ENCODE results near the gene CHD6.

Gene CHD6

DNA sequence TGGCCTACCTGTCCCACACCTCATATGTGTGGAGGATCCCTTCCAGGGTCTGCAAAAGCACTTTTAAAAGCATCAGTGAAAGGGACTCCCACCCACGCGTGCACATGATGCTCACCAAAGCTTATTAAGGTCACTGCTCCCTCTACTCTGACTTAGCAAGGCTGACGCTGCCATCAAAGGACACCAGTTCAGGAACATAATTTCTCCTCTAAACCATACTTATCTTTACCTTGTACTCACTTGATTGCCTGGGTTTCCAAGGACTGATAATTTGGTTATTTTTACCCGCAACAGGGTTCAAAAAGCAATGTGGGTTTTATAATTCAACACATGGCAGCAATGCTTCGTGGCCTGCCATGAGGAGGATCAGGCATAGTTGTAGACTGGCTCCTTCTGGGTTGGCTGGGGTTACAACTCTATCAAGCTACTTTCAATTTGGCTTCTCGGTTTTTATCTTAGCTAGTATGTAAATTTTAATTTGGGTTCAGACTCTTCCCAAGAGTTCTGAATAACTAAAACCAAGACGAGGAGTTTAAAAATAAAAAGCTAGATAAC, 199.4 kb downstream of the CHD6 start:
- no peak for DNase-seq

DNA sequence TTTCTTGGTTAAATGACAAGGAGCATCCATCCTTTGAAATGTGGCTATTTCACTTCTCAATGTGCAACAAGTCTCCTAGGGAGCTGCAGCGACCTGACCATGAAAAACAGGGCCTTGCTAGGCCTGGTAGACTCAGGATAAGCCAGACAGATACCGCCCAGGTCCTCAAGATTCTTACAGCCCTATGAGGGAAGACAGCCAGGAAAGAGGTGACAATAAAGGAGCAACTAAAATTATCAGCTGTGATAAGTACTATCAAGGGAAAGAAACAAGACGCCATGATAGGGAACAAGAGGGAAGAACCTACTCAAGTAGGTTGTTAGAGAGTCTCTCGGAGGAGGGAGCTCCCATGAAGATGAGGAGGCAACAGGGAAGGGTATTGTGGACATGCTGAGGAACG, 200.1 kb downstream of the CHD6 start:
- no peak for DNase-seq

DNA sequence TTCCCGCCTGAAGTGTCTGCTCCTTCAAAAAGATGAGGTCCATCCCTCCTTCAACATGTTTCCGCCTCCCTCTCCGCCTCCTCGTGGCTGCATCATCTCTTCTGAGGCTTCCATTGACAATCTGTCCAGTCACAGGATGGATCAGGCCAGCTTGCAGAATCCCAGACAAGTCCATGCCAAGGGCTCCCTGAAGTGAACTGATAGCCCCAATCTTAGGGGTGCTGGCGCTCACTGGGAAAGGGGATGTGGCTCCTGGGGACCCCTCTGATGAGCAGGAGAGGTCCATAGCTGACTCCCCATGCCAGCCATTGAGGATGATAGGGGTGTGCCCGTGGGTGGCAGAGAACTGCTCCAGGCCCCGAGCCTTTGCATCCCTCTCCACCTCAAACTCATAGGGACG, 203.0 kb downstream of the CHD6 start:
- no peak for DNase-seq

DNA sequence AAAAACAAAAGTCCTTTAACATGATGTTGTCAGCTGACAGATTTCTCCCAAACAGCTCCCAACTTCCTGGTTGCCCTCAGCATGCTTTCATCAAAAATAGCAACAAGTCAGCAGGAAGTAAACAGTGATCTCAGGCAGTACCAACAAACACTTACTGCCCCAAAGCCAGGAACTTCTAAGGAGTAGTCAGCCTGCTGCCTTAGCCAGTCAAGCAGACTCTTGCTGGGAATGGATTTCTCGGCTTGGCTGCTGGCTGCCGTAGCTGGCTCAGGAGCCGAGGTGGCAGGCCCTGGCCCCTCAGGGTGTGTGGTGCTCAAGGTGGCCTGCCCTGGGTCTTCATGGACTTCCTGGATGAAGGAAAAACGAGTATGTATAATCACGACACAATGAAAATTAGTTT, 205.0 kb downstream of the CHD6 start:
- no peak for DNase-seq

DNA sequence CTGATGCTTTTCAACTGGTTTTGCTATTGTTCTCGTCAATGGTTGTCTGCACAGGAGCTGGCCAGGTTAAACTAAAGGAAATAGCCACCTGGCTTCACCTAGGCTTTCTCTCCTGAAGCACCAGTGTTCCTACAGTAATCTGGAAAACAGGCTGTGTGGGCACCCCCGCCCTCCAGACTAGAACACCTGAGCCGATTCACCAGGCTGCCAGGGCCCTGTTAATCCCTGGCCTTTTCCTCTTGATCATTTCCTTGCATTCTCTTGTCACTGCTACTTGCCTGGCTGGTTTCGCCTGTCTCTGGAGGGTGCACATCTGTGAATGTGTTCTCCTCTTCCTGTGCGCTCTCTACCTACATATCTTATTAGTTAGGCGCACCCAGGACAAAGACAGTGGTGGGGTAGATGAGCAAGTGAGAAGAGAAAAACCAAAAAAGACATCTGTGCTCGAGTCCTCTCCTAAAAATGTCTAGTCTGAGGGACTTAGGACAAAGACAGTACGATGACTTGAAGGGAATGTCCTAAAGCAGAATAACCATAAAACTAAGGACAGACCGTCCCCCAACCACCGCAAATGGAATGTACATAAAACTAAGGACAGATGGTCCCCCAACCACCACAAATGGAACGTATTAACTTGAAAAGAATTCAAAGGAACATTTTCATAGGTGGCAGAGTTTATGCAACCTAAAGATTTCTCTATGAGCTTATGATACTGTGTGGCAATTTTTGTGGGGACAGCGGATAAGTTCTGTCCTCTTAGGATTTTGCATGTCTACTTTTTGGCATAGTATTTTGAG, 205.7 kb downstream of the CHD6 start:
- peak; percentile 62 for DNase-seq

DNA sequence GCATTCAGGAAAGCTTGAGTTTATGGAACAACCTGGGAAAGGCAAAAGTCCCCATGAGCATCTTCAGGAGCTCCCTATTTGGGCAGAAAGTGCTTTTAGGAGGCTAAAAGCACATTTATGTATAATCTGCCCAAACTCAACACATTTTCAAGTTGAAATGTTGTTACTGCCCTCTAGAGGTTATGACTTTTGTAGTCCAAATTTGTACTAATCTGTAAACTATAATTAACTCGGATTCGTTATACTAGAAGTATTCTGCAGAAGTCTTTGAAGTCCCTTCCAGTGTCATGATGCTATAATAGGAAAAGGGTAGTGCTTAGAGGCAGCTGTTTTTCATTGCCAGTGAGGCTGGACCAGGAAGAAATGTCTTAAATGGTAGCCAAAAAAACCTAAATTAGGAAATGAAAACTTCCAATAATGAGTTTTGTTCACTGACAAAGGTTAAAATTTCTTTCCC, 206.8 kb downstream of the CHD6 start:
- DNase-seq, result peak; percentile 58

DNA sequence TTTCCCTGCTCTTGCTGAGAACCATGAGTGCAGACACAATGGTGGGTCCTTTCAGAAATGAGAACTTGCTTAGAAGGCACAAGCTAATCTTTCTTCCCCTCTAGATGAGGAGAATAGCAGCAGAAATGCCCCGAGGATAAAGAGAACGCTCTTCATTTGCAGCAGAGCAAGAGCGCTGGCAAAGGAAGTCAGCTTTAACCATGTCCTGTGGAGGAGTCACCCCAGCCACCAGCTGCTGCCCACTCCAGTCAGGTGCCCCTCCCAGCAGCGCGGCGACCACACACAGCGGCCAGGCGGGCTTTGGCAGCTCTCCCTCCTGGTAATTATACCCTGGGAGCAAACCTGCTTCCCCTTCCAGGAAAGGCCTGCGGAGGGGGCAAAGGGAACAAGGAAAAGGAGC, 209.2 kb downstream of the CHD6 start:
- peak; percentile 6 for DNase-seq

DNA sequence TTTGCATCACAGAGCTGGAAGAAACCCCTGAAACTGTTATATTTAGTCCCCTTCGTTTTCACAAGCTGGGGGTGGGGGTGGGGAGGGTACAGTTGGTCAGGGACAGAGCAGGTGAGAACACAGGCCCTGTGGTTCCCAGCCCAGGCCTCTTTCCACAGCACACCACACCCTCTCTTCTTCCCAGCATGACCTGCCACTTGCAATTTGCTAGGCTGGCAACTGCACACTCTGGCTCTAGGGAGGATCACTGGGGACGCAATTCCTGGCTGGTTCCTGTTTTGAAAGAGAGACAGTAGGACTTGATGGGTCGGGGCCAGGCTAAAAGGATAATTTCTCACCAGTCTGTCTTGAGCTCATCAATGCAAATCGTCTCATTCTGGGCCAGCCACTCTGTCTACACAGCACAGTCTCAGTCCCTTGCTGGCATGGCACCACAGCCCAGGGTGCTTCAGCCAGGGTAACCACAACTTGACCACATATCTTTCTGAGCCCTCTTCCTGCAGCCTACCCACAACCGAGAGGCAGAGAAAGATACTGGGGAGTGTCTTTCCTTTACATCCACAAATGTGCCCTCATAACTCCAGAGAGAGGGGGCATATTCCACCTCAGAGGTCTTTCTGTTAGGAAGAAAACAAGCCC, 209.9 kb downstream of the CHD6 start:
- no peak for DNase-seq

DNA sequence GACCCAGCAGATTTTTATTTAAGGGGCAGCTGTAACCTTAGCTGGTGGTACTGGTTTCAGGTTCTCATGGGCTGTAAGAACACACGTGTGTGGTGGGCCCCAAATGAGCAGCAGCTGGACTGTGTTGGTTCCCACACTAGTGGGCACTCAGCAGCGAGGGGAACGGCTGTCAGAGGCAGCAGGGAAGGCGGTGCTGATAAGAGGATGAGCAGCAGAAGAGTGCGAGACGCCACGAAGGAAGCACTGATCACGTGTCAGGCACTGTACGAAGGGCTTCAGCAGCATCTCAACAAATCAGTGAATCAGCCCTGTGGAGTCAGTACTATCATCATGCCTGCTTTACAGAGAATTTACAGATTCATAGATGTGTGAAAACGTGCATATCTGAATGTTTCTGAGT, 210.6 kb downstream of the CHD6 start:
- no peak for DNase-seq

DNA sequence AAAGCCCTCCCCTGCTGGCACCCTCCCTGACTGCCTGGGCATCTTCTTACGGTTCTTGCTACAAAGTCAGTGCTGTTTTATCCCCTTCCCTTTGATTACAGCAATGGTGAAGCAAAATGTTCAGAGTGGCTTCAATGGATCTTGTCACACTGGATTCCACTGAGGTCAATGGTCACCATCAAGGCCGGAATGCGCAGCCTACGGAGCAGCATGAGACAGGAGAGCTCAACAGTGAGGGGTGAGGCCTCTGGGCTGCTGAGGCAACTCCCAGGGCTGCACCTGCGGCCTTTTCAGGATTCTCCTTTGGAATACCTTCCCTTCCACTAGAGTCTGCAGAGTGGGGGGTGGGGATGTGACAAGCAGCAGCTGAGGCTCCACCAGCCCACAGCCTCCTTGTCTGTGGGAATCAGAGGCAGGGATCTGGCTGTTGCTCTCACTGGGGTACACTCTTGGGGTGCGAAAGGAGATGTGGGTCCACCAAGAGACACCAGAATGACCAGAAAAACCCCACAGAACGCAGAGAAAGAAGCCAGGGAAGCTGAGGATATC, 211.2 kb downstream of the CHD6 start:
- DNase-seq, result no peak

DNA sequence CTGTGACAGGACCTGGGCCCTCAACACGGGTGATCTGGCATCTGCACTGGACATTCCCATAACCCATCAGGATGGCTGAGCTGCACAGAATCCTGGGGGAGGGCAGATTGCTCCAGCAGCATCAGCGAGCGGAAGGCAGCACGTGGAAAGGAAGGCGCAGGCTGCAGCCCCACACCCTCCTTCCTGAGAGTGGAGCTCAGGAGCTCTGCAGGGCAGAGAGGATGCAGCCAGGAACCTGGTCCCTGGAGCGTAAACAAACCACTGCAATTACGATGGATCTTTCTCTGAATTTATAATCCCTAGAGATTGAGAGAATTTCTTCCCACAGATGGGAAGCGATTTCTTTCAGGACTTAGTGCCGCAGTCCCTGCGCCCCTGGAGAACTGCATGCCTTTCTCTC, 211.8 kb downstream of the CHD6 start:
- DNase-seq, result no peak

DNA sequence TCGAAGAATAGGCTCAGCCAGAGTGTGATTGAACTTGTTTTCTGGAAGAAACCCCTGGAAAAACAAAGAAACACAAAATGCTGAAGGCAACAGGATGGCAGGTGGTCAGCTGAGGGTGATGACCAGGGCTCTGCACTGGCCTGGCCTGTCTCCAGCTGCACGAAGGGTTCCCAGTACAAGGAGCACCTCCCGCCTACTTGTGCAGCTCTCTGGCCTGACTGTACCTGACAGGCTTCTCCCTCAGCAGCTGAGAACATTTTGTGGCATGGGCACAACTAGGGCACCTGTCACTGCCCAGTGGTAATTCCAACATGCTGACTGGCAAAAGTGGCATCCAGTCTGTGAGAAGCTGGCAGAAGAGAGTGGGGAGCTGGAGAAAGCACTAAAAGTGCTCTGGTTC, 212.7 kb downstream of the CHD6 start:
- DNase-seq, result no peak

DNA sequence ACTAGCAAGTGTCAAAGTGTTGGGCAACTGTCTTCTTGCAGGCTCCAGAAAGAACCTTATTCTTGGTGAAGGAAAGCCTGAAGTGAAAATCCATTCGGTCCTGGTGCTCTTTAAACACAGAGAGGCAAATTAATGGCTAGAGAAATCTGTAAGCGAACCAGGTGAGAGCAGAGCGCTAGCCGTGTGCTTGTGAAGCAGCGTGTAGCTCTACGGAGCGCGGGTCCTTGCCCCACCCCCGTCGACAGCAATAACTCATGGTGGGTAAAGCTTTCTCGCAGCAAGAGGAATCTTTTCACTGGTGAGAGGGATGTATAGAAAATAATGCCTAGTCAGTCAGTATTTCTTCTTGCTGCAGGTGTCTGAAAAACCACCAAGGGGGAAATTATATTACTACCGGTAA, 214.6 kb downstream of the CHD6 start:
- DNase-seq, result no peak

DNA sequence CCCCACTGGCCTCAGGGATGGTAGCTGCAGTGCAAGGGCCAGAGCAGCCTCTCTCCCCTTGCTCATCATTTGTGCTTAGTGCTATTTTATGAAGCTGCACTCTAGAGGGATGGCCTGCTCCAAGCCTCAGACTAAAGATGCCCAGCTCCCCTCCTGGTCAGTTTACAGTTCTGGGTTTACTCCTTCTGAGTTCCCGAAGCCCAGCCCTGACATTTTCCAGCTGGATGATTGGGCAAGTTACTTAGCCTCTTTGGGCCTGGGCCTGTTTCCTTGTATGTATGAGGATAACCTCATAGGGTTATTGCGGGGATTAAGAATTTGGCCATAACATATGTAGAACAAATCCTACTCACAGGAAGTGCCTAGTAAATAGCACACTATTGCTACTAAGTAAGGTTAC, 219.8 kb downstream of the CHD6 start:
- peak; percentile 16 for DNase-seq

DNA sequence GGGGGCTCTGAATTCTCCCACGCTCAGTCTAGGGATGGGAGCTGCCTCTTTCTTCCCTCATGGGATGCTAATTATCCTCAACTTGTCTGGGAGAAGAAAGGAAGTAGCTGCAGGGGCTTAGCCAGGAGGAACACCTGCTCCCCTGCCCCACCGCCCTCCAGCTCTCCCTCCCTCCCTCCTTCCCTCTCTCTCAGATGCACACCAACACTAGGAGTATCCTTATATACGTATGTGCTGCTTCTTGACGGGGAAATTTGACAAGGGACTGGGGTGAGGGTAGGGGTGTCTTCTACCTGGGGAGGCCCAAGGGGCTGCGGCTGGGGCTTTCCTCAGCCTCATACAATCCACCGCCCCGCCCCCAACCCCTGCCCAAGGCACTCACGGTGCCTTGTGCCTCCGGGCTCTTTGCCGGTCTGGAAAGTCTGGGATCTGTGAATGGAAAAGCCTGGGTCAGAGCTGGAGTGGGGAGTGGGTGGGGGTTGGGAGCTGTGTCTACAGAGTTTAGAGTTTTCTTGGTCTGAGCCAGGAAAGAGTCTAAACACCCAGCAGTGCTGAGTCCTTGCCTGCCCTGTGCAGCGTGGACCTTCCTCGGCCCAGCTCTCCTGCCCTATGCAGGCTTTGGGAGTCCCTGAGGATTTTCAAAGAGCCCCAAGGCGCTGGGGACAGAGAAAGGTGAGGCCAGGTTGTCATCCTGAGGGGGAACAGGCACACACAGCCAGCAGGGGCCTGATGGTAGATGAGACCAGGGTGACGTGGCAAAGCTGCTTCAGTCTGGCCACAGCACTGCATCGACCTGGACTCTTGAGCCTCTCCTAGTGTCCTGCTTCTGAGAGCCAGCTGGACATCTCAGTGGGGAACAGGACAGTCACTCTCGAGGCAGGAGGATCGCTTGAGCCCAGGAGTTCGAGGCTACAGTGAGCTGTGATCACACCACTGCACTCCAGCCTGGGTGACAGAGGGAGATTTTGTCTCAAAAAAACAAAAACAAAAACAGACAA, 222.2 kb downstream of the CHD6 start:
- DNase-seq, result no peak

DNA sequence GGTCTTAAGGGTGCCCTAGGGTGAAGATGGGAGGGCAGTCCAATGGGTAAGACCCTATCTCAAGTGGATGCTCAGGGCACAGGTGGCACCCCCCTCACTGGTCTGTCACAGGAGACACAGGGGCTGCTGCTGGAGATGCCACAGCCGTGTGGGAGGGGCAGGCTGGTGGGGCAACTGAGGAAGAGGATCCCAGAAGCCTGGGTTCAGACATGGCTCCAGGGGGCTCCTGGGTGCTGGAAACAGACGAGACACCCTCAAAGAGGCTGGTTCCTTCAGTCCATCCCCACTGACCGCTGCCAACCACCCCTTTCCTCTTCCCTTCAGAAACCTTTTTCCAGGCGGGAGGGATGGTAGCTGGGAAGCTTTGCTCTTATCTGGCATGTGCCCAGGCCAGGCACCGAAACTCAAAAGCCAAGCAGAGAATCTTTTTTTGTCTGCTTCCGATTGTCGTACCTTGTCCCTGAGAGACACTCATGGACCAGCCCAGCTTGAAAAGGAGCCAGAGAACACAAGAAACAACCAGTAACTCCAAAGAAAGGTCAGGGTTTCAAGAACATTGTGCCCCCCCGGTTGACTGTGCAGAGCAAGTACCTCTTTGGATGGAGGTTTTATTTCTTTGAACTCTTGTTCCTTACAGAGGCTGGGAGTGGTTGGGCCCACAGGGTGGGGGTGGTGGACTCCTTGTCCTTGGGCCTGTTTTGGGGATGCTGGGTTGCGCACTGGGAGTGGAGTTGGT, 223.1 kb downstream of the CHD6 start:
- no peak for DNase-seq

DNA sequence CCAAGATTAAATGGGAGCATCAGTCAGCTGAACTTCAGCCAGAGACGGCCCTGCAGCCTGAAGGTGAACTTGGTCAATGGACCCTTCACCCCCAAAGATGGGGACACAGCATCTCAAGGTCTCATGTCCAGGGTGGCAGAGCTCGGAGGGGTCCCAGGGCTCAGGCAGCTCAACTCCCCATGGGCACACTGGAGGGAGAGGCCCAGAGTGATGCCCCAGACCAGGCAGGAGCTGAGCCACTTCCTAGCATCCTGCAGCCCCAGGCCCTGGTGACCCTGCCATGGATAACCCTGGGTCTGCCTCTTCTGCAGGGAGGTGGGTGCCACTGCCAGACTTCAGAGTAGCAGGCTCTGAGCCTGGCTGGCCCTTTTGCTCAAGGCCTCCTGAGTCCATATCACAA, 224.1 kb downstream of the CHD6 start:
- no peak for DNase-seq

DNA sequence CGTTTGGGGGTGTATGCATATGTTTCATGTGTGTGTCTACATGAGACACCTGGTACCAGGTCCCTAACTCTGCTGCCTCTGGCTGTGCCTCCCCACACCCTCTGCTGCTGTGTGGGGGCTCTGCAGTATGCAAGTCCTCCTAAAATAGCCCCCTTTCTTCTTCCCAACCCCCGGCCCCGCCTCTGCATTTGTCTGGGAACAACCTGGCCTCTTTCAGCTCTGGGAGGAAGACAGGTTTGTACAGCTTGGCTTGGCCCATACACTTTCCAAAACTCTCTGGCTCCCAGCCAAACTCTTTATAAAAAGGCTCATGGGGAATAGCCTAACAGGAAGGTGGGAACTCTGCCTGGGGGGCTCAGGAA, 224.5 kb downstream of the CHD6 start:
- DNase-seq, result no peak

DNA sequence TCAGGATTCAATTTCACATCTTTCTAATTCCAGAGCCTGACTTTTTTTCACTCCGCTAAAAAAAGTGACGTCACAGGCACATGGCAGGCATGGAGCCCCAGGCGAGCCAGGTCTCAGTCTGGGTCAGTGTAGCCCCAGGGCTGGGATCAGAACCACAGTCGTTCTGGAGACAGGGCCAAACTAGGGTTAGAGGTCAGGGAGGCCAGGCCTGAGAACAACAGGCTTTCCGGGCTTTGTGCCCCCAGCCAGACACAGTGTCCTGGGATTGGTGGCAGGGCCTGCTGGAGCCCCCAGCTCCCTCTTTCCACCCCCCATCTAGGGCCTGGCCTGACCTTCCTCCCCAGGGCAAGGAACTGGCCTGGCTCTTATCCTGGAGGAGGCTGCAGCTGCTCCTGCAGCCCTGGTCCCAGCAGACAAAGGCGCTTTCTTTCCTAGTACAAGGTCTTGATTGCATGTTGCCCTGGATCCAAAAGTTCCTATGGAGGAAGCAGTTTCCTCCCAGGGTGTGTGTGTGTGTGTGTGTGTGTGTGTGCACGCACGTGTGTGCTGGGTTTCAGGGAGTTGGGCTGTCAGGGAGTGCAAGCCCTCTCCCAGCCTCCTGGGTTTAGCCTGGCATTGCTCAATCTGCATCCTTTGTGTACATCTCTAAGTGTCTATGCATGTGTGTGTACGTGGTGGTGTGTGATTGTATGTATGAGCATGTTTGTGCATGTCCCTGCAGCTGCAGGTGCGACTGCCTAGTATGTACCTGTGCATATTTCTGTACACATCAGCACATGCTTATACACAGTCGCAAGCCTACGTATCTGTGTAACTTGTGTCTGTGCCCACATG, 225.1 kb downstream of the CHD6 start:
- no peak for DNase-seq

DNA sequence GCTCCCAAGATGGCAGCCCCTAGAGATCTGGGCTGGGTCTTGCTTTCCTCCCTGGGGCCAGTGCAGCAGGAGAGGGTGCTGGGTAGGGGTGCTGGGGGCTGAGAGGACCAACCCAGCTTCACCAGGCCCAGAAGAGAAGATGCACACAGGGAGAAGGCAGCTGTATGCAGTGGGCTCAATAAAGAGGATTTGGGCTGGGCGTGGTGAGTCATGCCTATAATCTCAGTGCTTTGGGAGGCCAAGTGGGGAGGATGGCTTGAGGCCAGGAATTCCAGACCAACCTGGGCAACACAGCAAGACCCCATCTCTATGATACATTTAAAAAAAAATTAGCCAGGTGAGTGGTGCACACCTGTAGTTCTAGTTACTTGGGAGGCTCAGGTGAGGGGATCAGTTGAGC, 225.9 kb downstream of the CHD6 start:
- DNase-seq, result no peak

DNA sequence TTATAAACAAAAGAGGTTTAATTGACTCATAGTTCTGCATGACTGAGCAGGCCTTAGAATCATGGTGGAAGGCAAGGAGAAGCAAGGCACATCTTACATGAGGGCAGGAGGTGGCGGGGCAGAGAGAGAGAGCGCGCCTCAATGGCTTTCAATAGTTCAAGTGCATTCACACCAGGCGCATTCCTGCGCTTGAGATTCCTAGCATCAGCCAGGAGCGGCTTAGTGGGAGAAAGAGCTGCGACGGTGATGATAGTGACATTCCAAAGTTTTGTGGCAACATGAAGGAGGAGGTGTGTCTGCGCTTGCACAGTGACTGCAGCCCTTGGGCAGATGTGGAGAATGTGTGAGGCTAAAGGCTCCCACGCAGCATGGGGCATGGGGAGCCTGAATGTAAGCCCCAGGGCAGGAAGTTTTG, 226.6 kb downstream of the CHD6 start:
- peak; percentile 19 for DNase-seq

Data from fibroblast of skin of abdomen (primary cell).